KMS-11 (cell line): ENCODE results near the gene TRIO.

ENCODE experiments used
- H2AFZ ChIP-seq: fragments of 200-600 bp; sonication (generic); 2 replicates; pipeline ENCODE4 v1.6.1; 2016; ENCODE audit warnings: antibody characterized with exemption, mixed run types, low read depth
- H3K27ac ChIP-seq: fragments of 200-600 bp; sonication (generic); 2 replicates; pipeline ENCODE4 v1.6.1; 2016; ENCODE audit warnings: mild to moderate bottlenecking, mixed run types
- H3K27me3 ChIP-seq: fragments of 200-600 bp; sonication (generic); 2 replicates; pipeline ENCODE4 v1.6.1; 2017; ENCODE audit warnings: mild to moderate bottlenecking, low read depth, mixed run types, moderate library complexity; ENCODE audit not compliant: insufficient read depth
- H3K36me3 ChIP-seq: fragments of 200-600 bp; sonication (generic); 2 replicates; pipeline ENCODE4 v1.6.1; 2017; ENCODE audit warnings: mild to moderate bottlenecking, mixed run types; ENCODE audit not compliant: insufficient read depth
- H3K4me1 ChIP-seq: fragments of 200-600 bp; sonication (generic); 2 replicates; pipeline ENCODE4 v1.6.1; 2016; ENCODE audit warnings: mild to moderate bottlenecking, low read depth, mixed run types; ENCODE audit not compliant: poor library complexity, severe bottlenecking
- H3K4me2 ChIP-seq: fragments of 200-600 bp; sonication (generic); 2 replicates; pipeline ENCODE4 v1.7.0; 2016; ENCODE audit warnings: mild to moderate bottlenecking, mixed run types
- H3K4me3 ChIP-seq: fragments of 200-600 bp; sonication (generic); IDR thresholded peaks from 2 replicates; pipeline ENCODE4 v1.6.1; 2017; ENCODE audit warnings: low read depth, low read length, mixed read lengths; ENCODE audit not compliant: insufficient read depth
- H3K79me2 ChIP-seq: fragments of 200-600 bp; sonication (generic); 2 replicates; pipeline ENCODE4 v1.6.1; 2016; ENCODE audit warnings: low read depth, mixed run types; ENCODE audit not compliant: insufficient read depth
- H3K9ac ChIP-seq: fragments of 200-600 bp; sonication (generic); 2 replicates; pipeline ENCODE4 v1.6.1; 2016; ENCODE audit warnings: mild to moderate bottlenecking, mixed run types
- H4K20me1 ChIP-seq: fragments of 200-600 bp; sonication (generic); 2 replicates; pipeline ENCODE4 v1.6.1; 2016; ENCODE audit warnings: mild to moderate bottlenecking, mixed run types; ENCODE audit not compliant: insufficient read depth
- CTCF ChIP-seq: fragments of 200-600 bp; sonication (generic); conservative IDR thresholded peaks from 2 replicates; pipeline ENCODE4 v1.6.1; 2017; ENCODE audit warnings: low read depth, mild to moderate bottlenecking, antibody characterized with exemption, low read length, moderate library complexity, mixed read lengths

The TRIO gene

GRCh38 chr5:14443671-14444093 lies 300.5 kb downstream of the TRIO start:
- no peaks in the 10 kb centered on the region for H3K4me1 ChIP-seq

GRCh38 chr5:14444161-14444560 lies 301.0 kb downstream of the TRIO start:
- Histone ChIP-seq H3K4me3 (no peak overlapping the region), H3K4me2 (no peak overlapping the region), H2AFZ (no peak overlapping the region), H3K9ac (no peak overlapping the region), H3K27ac (no peak overlapping the region), H3K4me1 (no peaks in the 10 kb centered on the region), H3K27me3 (no peaks in the 10 kb centered on the region), H3K36me3 (no peaks in the 10 kb centered on the region), H4K20me1 (no peaks in the 10 kb centered on the region), H3K79me2 (no peaks in the 10 kb centered on the region)
- TF ChIP-seq CTCF = no peak

More at GRCh38 chr5:14443671-14444093, 300.5 kb downstream of the TRIO start:
- Histone ChIP-seq H2AFZ (no peak overlapping the region), H3K79me2 (no peaks in the 10 kb centered on the region), H3K27me3 (no peaks in the 10 kb centered on the region), H3K27ac (no peak overlapping the region), H3K36me3 (no peaks in the 10 kb centered on the region), H3K4me2 (no peak overlapping the region), H4K20me1 (no peaks in the 10 kb centered on the region), H3K4me3 (no peak overlapping the region), H3K9ac (no peak overlapping the region)
- TF ChIP-seq CTCF = no peak

GRCh38 chr5:14445013-14445412 lies 301.9 kb downstream of the TRIO start:
- Histone ChIP-seq H4K20me1 (no peaks in the 10 kb centered on the region), H3K79me2 (no peaks in the 10 kb centered on the region), H3K27me3 (no peaks in the 10 kb centered on the region), H3K9ac (no peak overlapping the region), H3K27ac (no peak overlapping the region), H3K4me2 (no peak overlapping the region), H3K4me3 (no peak overlapping the region), H3K36me3 (no peaks in the 10 kb centered on the region), H2AFZ (no peak overlapping the region), H3K4me1 (no peaks in the 10 kb centered on the region)
- TF ChIP-seq CTCF = no peak

GRCh38 chr5:14445576-14446290 lies 302.6 kb downstream of the TRIO start:
- H3K27me3 ChIP-seq = no peaks in the 10 kb centered on the region
- no peak for TF ChIP-seq CTCF
- H3K4me2 ChIP-seq = no peak overlapping the region
- no peaks in the 10 kb centered on the region for H3K4me1 ChIP-seq
- no peak overlapping the region for H3K4me3 ChIP-seq
- no peaks in the 10 kb centered on the region for H3K36me3 ChIP-seq
- H4K20me1 ChIP-seq = no peaks in the 10 kb centered on the region
- H2AFZ ChIP-seq = no peak overlapping the region
- no peaks in the 10 kb centered on the region for H3K79me2 ChIP-seq
- no peak overlapping the region for H3K27ac ChIP-seq
- no peak overlapping the region for H3K9ac ChIP-seq
